Epithelial cell of esophagus (primary cell): Measurements from ENCODE around the gene TH.
"Not testable (repeated sequence)": the region's sequence is repeated elsewhere in the genome, so short reads cannot be mapped to it uniquely, and the experiment has no call there.

Experiments
- DNase-seq: peaks from one replicate; pipeline ENCODE4 v3.0.0; 2010; ENCODE audit warnings: low read depth
- H3K4me3 ChIP-seq: 2 replicates; pipeline ENCODE4 v1.5.1; 2011; ENCODE audit warnings: mild to moderate bottlenecking, low read length, control low read depth
- TF ChIP-seq, protein P1 (sequence below): IDR thresholded peaks from 2 replicates; pipeline ENCODE4 v1.5.1; 2011; ENCODE audit warnings: low read depth, mild to moderate bottlenecking, low read length, control low read depth, inconsistent platforms; ENCODE audit not compliant: insufficient read depth; ENCODE audit errors: missing control alignments

The TH gene

GRCh38 chr11:2127482-2128129 lies 44.0 kb downstream of the TH start:
- no peak overlapping the region for H3K4me3 ChIP-seq
- DNase-seq = no peak
- TF ChIP-seq, protein P1, sequence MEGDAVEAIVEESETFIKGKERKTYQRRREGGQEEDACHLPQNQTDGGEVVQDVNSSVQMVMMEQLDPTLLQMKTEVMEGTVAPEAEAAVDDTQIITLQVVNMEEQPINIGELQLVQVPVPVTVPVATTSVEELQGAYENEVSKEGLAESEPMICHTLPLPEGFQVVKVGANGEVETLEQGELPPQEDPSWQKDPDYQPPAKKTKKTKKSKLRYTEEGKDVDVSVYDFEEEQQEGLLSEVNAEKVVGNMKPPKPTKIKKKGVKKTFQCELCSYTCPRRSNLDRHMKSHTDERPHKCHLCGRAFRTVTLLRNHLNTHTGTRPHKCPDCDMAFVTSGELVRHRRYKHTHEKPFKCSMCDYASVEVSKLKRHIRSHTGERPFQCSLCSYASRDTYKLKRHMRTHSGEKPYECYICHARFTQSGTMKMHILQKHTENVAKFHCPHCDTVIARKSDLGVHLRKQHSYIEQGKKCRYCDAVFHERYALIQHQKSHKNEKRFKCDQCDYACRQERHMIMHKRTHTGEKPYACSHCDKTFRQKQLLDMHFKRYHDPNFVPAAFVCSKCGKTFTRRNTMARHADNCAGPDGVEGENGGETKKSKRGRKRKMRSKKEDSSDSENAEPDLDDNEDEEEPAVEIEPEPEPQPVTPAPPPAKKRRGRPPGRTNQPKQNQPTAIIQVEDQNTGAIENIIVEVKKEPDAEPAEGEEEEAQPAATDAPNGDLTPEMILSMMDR = no peak

DNA sequence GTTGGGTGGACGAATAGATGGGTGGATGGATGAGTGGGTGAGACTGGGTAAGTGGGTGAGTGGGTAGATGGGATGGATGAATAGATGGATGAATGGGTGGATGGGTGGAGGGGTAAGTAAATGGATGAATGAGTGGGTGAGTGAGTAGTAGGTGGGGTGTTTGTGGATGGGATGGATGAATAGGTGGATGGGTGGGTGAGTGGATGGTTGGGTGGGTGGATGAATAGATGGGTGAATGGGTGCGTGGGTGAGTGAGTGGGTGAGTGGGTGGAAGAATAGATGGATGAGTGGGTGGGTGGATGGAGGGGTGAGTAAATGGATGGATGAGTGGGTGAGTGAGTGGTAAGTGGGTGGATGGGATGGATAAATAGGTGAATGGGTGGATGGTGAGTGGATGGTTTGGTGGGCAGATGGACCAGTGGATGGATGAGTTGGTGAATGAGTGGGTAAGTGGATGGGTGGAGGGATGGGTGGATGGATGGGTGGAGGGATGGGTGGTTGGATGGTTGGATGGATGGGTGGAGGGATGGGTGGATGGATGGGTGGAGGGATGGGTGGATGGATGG lies 45.0 kb downstream of the TH start:
- TF ChIP-seq, protein P1 = no peak

GRCh38 chr11:2124736-2125484 lies 46.7 kb downstream of the TH start:
- not testable (repeated sequence) for H3K4me3 ChIP-seq, DNase-seq

More for the DNA sequence above, 45.0 kb downstream of the TH start:
- no peak overlapping the region for H3K4me3 ChIP-seq
- DNase-seq = no peak

- H3K4me3 ChIP-seq = no peak overlapping the region
- no peak for DNase-seq
- TF ChIP-seq, protein P1 = no peak
Measured at GRCh38 chr11:2123628-2123960, 48.0 kb downstream of the TH start.

GRCh38 chr11:2122907-2123627 lies 48.5 kb downstream of the TH start:
- H3K4me3 ChIP-seq = no peak overlapping the region
- TF ChIP-seq, protein P1 = no peak
- no peak for DNase-seq

DNA sequence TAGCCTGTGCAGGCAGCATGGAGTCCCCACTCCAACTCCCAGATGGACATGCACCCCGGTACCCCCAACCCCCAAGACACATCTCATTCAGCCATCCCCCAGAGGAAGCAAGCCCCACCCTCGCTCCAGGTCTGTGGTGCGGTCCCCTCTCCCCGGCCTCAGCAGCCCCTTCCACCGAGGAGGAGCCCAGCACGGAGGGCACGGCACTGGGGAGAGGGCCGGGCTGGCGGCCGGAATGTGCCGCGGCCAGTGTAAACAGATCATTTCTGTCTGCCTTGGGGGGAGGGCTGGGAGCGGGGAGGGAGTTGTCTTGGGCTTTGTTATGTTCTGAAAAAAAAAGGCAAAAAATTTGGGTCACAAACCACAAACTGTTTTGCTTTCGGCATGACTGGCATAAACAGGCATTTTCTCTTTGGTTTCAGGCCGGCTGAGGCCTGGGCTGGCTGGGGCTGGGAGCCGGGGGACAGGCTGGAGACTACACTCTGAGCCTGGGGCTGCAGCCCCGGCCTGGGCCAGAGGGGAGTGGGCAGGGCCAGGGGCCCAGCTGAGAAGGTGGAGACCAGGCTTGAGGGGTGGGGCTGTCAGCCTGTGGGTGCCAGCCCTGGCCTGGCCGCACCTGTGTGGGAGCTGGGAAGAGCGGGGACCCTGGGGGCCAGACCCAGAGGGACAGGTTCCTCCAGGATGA lies 49.3 kb downstream of the TH start:
- no peak for DNase-seq
- no peak overlapping the region for H3K4me3 ChIP-seq
- TF ChIP-seq, protein P1 = no peak
